ENCODE results near the gene CENPX.

Gene CENPX

DNA sequence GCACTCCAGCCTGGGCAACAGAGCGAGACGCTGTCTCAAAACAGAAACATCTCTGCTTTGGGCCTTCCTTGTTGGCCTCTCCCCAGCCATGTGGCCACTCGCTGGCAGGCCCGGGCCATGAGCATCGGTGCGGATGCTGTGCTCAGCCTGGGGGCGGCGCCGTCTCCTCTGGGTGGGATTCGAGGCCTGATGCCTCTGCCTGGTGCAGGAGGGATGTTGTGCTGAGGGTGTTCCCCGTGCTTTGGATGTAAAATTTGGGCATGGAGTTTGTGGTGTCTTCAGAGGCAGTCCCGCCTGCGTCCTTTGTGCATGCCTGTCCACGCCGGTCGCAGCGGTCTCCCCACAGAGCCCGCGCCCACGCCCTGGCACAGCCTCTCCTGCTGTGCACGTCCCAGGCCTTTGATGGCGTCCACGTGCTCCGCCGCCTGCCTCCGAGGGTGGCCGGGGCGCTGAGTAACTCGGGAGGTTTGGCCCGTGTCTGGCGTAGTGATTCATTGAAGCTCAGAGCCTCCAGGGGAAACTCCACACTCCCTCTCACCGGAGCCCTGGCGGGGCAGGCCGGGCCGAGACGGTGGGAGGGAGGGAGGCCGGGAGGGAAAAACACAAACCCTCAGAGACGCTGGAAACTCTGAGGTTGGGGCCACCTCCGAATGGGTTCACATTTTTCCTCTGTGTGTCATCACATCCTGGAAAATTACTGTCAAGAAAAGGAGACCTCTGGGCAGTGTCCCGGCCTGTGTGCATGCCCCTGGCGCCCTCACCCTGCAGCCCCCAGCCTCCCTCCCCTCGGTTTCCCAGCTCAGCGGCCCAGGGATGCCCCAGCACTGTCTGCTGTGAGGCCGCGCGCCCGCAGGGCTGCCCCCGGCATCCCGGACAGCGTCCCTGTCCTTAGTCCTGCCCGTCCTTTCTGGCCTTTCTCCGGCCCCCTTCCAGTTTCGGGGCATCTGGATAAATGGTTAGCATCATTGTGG lies 19.0 kb downstream of the CENPX start:
- no peak for TF ChIP-seq CTCF (IDR thresholded peaks at IDR 0.05)
- no peak for TF ChIP-seq ZFX (IDR thresholded peaks at IDR 0.05; ENCODE audit: borderline replicate concordance)
- H3K27ac ChIP-seq: no peak overlapping the region

- no peak for TF ChIP-seq ZFX (IDR thresholded peaks at IDR 0.05; ENCODE audit: borderline replicate concordance)
- no peak overlapping the region for H3K27ac ChIP-seq
Observed at GRCh38 chr17:82001571-82002056, 21.1 kb downstream of the CENPX start.

GRCh38 chr17:82000803-82001570 lies 21.7 kb downstream of the CENPX start:
- no peak for TF ChIP-seq ZFX (IDR thresholded peaks at IDR 0.05; ENCODE audit: borderline replicate concordance)
- TF ChIP-seq CTCF (IDR thresholded peaks at IDR 0.05): no peak
- H3K27ac ChIP-seq: no peak overlapping the region

GRCh38 chr17:81999976-82000802 lies 22.5 kb downstream of the CENPX start:
- H3K27ac ChIP-seq: no peak overlapping the region
- TF ChIP-seq CTCF (IDR thresholded peaks at IDR 0.05): no peak
- TF ChIP-seq ZFX (IDR thresholded peaks at IDR 0.05; ENCODE audit: borderline replicate concordance): no peak

DNA sequence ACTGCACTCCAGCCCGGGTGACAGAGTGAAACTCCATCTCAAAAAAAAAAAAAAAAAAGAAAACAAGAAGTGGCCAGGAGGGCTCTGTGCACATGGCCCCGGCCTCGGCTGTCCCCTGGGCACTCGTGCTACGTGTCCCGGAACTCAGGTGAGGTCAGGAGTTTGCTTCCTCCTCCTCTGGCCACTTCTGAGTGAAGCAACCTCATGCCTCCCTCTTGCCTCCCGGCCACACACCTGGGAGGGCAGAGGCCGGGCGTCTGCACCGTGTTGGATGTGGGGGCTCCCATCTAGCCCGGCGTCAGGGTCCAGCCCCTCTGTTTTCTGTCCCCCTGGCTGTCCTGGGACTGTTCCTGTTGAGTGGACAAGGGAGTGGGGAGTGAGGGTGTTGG lies 23.1 kb downstream of the CENPX start:
- H3K27ac ChIP-seq: no peak overlapping the region
- no peak for TF ChIP-seq ZFX (IDR thresholded peaks at IDR 0.05; ENCODE audit: borderline replicate concordance)

DNA sequence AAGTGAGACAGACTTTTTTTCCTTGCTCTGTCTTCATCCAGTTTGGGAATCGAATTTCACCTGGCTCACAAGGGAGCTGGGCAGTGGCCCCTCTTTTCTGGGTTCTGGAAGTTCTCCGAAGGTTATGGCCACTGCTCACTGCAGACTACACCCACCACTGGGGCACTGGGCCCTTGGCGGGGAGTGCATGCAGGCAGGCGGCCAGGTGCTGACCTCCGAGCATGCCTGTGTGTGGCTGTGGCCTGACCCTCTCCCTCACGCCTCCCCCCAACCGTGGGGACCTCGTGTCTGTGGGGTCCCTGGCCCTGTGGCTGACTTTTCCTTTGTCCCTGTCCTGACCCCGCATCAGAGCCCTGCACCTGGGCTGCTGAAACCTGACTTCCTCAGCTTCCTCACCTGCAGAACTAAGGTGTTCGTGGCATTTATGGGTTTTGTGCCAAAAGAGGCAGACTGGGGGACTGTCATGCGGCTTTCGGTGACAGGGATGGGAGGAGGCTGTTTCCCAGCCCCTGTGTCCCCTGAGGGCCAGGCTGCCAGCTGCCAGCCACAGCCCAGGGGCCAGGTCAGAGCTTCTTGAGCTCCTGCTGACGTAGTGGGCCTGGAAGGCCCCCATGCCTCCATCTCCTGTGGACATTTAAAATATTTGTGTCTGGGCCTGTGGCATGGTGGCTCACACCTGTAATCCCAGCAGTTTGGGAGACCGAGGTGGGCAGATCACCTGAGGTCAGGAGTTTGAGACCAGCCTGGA lies 23.8 kb downstream of the CENPX start:
- TF ChIP-seq CTCF (IDR thresholded peaks at IDR 0.05): no peak
- no peak for TF ChIP-seq ZFX (IDR thresholded peaks at IDR 0.05; ENCODE audit: borderline replicate concordance)
- no peak overlapping the region for H3K27ac ChIP-seq

GRCh38 chr17:81998212-81998611 lies 24.5 kb downstream of the CENPX start:
- no peak overlapping the region for H3K27ac ChIP-seq
- TF ChIP-seq ZFX (IDR thresholded peaks at IDR 0.05; ENCODE audit: borderline replicate concordance) (no peak), CTCF (IDR thresholded peaks at IDR 0.05) (no peak)

All from 22Rv1 (cell line).